Hindlimb muscle (tissue), 1 donor: ENCODE measurements around the gene IL22RA1. TPM values are rescaled to one million over a fixed set of nuclear protein-coding genes. Genes with fewer than 3 reads are reported as not detected.

ENCODE experiments used
- DNase-seq: peaks from one replicate; pipeline ENCODE4 v3.0.0-alpha.2; 2013
- polyA plus RNA-seq: library from polyadenylated mRNA; unstranded; fragments of 120-200 nt; gene quantifications from one replicate; pipeline ENCODE4 v1.2.1, GENCODE V29; 2013; ENCODE audit not compliant: insufficient read length

IL22RA1 gene
- polyA plus RNA-seq, 1 donor = not detected

GRCh38 chr1:24165500-24165899, 22.6 kb upstream of the IL22RA1 start:
- DNase-seq = no peak

GRCh38 chr1:24164004-24164403, 21.1 kb upstream of the IL22RA1 start:
- no peak for DNase-seq

GRCh38 chr1:24162201-24162600, 19.3 kb upstream of the IL22RA1 start:
- no peak for DNase-seq

GRCh38 chr1:24161270-24161669, 18.3 kb upstream of the IL22RA1 start:
- no peak for DNase-seq

- no peak for DNase-seq
These were observed 16.4 kb upstream of the IL22RA1 start for GRCh38 chr1:24159366-24159765.

GRCh38 chr1:24157918-24158481, 15.1 kb upstream of the IL22RA1 start:
- DNase-seq = no peak

DNA sequence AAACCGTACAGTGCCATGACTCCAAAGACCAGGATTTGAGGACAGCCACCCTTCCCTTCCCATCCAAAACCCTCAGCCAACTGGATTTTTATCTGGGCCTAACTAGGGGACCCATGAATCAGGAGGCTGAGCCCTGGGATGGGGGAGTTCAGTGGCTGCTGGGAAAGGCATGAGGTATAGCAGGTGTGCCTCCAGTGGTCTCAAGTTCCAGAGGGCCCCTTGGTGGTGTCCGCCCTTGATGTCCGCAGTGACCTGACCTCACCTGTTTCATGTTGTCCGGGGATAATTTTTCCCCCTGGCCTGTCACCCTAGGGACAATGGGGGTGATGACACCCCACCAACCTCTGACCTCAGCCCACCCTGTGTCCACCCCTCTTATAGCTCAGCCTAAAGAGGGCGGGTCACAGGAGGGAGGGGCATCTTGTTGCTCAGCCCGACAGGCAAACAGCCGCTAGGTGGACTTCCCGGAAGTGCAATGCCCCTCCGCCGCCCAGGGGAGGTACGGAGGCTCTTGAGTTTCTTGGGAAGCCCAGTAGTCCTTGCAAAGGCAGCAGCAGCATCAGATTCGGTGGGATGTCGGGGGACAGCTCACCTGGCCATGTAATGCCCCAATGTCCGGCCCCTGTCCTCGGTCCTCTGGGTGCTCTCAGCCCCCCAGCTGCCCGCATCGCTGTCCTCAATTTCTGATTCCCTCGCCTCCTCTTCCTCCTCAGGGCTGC, 13.8 kb upstream of the IL22RA1 start:
- no peak for DNase-seq

GRCh38 chr1:24155011-24155782, 12.3 kb upstream of the IL22RA1 start:
- no peak for DNase-seq

- DNase-seq = no peak
These were observed 11.3 kb upstream of the IL22RA1 start for GRCh38 chr1:24154215-24154614.

- DNase-seq = no peak
These were observed 9.9 kb upstream of the IL22RA1 start for GRCh38 chr1:24152631-24153494.

DNA sequence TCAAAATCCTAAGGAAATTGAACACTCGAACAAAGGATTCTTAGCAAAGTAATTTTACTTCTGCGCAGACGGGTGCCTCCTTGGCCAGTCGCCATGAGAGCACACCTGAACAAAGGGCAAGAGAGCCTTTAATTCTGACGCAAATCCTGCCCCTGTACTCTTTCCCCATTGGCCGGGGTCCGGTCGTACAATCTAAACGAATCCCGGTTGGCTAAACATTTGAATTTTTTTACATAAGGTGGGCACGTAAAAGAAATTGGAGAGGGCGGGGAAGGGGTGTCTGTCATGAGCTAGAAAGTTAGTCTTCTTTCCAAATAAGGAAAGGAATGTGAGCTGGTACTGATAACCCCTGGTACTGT, 8.2 kb upstream of the IL22RA1 start:
- no peak for DNase-seq

DNA sequence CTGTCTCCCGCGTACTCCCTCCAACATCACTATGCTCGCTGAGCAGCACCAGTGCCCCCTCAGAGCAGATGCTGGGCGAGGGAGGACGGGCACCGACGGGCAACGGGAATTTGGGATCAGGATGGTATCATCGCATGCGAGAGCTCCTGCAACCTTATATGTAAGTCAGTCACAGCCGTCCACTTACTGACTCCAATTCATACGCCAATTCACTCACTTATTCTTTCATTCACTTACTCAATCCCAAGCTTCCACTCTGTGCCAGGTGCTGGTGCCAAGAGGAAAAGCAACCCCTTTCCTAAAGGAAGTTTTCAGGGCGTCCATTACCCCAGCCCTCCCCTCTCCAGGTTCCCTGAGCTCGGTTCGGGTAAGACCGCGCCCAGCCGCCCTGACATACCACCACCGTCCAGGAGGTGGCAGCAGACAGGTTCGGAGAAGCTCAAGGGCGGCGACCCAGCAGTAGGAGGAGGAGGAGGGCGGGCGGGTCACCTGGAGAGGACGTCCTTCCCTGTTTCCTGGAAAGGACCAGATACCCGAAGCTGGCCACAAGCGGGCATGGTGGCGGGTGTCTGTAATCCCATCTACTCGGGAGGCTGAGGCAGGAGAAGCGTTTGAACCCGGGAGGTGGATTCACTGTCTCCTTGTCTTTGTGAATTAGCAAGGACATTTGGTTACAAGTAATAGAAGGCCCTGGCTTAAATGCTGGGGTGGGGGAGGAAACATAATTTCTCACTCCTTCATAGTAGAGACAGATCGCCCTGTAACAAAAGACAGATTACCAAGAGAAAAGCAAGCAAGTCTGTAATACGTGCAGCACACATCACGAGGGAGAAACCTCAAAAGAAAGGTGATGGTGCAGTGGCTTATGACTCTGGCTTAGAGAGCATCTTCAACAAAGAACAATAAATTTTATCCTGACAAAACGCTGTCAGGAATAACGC, 7.6 kb upstream of the IL22RA1 start:
- DNase-seq = peak; percentile 82

- no peak for DNase-seq
These were observed 6.9 kb upstream of the IL22RA1 start for GRCh38 chr1:24149866-24150233.

GRCh38 chr1:24147816-24148215, 4.9 kb upstream of the IL22RA1 start:
- DNase-seq = no peak

DNA sequence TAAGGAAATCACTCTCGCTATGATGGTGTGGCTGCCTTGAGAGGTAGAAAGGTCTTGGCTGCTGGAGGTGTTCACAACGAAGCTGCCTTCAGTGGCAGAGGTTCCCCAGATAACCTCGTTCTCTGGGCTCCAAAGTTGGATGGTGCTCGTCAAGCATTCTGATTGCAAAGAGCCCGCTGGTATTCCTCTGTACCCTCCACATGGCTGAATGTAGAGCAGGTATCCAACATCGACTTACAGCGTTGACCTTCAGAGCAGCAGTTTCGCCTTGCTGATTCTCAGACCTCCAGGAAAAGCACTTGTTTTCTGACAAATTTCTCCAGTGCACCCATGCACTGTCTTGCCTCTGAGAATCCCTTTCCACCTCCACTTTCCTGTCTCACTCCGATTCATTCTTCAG, 4.3 kb upstream of the IL22RA1 start:
- DNase-seq = no peak

- no peak for DNase-seq
These were observed 1.5 kb downstream of the IL22RA1 start for GRCh38 chr1:24141311-24141997.

DNA sequence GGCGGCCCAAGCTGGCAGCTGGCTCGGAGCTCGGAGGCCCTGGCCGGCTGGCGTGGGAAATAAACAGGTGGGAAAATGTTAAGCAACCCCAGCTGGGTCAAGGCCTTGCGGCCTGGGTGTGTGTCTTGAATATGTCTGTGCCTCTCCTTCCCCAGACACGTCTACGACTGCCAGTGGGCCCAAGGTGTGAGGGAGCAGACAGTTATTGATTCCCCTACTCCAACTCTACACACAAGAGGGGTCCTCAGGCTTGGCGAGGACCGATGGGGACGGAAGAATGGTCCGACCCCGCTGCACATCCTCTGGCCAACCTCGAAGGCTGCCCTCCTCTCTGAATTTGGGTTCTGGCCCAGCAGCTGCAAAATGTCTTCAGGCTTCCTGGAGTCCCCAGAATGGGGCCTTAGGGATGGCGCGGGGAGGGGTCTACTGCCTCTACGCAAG, 2.2 kb downstream of the IL22RA1 start:
- DNase-seq = no peak

DNA sequence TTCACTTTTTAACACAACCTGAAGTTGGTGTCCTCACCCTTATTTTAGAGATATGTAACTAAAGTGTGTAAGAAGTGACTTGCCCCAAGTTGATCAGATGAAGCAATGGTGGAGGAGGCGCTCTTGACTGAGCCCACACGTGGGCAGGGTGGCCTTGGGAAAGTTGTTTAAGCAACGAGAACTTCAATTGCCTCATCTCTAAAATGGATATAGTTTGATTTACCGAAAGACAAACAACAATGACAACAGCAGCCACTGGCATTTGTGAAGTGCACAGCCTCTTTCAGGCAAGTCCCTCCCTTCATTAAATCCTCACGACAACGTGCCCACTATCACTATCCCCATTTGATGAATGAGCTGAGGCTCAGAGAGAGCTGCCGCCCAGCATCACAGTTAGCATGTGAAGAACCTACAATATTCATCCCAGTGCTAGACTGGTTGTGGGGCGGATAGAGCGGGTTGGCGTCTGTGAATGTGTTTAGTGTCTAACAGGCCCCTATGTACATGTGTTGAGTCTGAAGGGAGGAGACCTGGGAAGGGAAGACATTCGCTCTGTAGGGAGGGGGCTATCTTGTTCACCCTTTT, 3.0 kb downstream of the IL22RA1 start:
- DNase-seq = no peak

- no peak for DNase-seq
These were observed 3.8 kb downstream of the IL22RA1 start for GRCh38 chr1:24139222-24139489.

- no peak for DNase-seq
These were observed 4.3 kb downstream of the IL22RA1 start for GRCh38 chr1:24138476-24139221.
